ENCODE results near the gene RTCB.

The RTCB gene

DNA sequence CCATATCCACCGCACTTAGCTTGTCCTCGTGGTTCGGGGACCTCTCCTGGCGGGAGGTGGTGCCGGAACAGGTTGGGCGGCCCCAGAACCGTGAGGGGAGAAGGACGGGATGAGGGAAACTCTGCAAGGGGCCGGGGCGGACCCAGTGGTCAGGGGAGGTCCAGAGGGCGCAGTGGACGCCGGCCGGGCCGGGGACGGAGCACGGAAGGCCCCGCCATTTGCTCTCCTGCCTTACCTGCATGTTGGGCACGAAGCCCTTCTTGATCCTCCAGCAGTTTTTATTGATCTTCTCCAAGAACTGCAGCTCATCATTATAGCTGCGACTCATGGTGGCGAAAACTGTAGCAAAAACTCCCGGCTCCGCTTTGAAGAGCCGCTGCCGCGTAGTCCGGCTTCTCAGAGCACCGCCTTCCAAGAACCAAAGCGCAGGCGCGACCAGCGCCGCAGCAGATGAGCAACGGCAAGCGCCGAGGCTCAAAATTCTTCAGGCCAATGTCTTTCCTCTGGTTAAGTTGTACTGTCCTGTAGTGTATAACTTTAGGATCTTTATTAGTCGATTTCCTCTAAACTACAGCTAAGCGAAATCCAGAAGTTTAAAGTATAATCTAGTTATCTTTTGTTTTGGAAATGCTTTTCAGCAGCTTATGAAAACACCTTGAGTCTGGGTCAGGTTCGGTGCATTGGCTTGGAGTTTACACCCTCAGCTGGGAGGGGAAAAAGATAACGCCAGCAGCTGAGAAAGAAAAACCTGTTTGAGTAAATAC is at the start of gene RTCB:
Gene RTCB (minus strand): TSS at position 419 of the 764 bp plus-strand sequence. CDS start 91 bp downstream, at position 328.
- no peaks in the 10 kb centered on the region for H3K9me3 Mint-ChIP-seq
- peaks cover 12% of the 10 kb centered on the region for H3K27me3 Mint-ChIP-seq (ENCODE audit: low read depth)
- peak within 1 kb of the TSS; percentile 98 to 100 (median 98) for H3K4me3 Mint-ChIP-seq
- TF ChIP-seq, protein P1, sequence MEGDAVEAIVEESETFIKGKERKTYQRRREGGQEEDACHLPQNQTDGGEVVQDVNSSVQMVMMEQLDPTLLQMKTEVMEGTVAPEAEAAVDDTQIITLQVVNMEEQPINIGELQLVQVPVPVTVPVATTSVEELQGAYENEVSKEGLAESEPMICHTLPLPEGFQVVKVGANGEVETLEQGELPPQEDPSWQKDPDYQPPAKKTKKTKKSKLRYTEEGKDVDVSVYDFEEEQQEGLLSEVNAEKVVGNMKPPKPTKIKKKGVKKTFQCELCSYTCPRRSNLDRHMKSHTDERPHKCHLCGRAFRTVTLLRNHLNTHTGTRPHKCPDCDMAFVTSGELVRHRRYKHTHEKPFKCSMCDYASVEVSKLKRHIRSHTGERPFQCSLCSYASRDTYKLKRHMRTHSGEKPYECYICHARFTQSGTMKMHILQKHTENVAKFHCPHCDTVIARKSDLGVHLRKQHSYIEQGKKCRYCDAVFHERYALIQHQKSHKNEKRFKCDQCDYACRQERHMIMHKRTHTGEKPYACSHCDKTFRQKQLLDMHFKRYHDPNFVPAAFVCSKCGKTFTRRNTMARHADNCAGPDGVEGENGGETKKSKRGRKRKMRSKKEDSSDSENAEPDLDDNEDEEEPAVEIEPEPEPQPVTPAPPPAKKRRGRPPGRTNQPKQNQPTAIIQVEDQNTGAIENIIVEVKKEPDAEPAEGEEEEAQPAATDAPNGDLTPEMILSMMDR (IDR thresholded peaks at IDR 0.05; ENCODE audit: unreplicated experiment in 3 of 3), result no peak
- peaks cover 18% of the 10 kb centered on the region for H3K36me3 Mint-ChIP-seq (ENCODE audit: low read depth)
- H3K27ac Mint-ChIP-seq, result peak within 1 kb of the TSS; percentile 86 to 96 (median 95)
- H3K4me1 Mint-ChIP-seq, result peaks cover 36% of the 10 kb centered on the region

GRCh38 chr22:32457031-32457430 is 45.0 kb upstream of the RTCB start:
- TF ChIP-seq, protein P1 (IDR thresholded peaks at IDR 0.05; ENCODE audit: unreplicated experiment in 3 of 3), result no peak
- no peaks in the 10 kb centered on the region for H3K4me1 Mint-ChIP-seq
- no peak overlapping the region for H3K4me3 Mint-ChIP-seq
- no peak overlapping the region for H3K27ac Mint-ChIP-seq
- H3K27me3 Mint-ChIP-seq (ENCODE audit: low read depth), result peaks cover 41% of the 10 kb centered on the region
- no peaks in the 10 kb centered on the region for H3K9me3 Mint-ChIP-seq
- H3K36me3 Mint-ChIP-seq (ENCODE audit: low read depth), result no peaks in the 10 kb centered on the region

DNA sequence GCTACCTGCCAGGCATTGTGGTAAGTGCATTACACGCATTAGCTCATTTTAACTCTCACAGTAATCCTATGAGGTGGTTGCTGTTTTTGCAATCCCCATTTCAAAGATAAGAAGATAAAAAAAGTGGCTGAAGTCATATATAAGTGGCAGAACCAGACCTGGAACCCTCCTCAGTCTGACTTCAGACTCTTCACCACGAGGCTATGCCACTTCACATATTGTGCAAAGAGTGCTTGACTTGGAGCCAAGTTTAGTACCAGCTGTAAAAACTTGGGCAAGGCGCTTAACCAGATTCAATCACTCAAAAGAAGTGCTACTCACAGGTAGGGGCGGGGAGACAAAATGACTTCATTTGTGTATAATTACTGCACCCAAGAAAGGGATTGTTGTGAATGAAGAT is 36.9 kb upstream of the RTCB start:
- no peaks in the 10 kb centered on the region for H3K36me3 Mint-ChIP-seq (ENCODE audit: low read depth)
- H3K27me3 Mint-ChIP-seq (ENCODE audit: low read depth), result peaks cover 29% of the 10 kb centered on the region
- TF ChIP-seq, protein P1 (IDR thresholded peaks at IDR 0.05; ENCODE audit: unreplicated experiment in 3 of 3), result no peak
- no peak overlapping the region for H3K4me3 Mint-ChIP-seq
- H3K27ac Mint-ChIP-seq, result no peak overlapping the region
- H3K4me1 Mint-ChIP-seq, result no peaks in the 10 kb centered on the region
- H3K9me3 Mint-ChIP-seq, result no peaks in the 10 kb centered on the region

GRCh38 chr22:32446321-32446720 is 34.3 kb upstream of the RTCB start:
- no peak overlapping the region for H3K4me3 Mint-ChIP-seq
- no peaks in the 10 kb centered on the region for H3K36me3 Mint-ChIP-seq (ENCODE audit: low read depth)
- no peaks in the 10 kb centered on the region for H3K9me3 Mint-ChIP-seq
- no peak overlapping the region for H3K27ac Mint-ChIP-seq
- no peaks in the 10 kb centered on the region for H3K4me1 Mint-ChIP-seq
- TF ChIP-seq, protein P1 (IDR thresholded peaks at IDR 0.05; ENCODE audit: unreplicated experiment in 3 of 3), result no peak
- H3K27me3 Mint-ChIP-seq (ENCODE audit: low read depth), result peaks cover 17% of the 10 kb centered on the region

DNA sequence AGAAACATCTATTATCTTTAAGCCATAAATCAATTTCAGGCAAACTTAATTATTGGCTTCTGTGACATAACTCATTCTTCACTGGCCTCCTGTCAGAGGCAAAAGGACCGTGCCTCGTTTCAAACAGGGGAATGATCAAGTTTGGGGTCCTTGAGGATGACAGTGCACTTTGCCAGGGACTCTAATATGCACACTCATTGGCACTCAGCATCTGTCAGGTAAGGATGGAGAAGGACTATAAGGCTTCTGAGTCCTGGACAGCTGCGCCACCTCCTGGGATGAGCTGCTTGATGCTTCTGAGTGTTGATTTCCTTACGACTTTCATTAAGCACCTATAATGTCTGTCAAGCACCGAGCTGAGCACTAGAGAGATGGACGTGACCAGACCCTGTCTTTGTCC is 32.0 kb upstream of the RTCB start:
- Mint-ChIP-seq H3K4me3 (no peak overlapping the region), H3K27ac (no peak overlapping the region), H3K36me3 (ENCODE audit: low read depth) (no peaks in the 10 kb centered on the region)

More for the DNA sequence above, 32.0 kb upstream of the RTCB start:
- TF ChIP-seq, protein P1 (IDR thresholded peaks at IDR 0.05; ENCODE audit: unreplicated experiment in 3 of 3), result no peak
- Mint-ChIP-seq H3K27me3 (ENCODE audit: low read depth) (peaks cover 17% of the 10 kb centered on the region), H3K4me1 (no peaks in the 10 kb centered on the region), H3K9me3 (no peaks in the 10 kb centered on the region)
